ENCODE results near the gene GSN. TPM values are rescaled to one million over a fixed set of nuclear protein-coding genes. Genes with fewer than 3 reads are reported as not detected.

The GSN gene
- total and polyA plus RNA-seq, 2 of the 13 experiments (the other 11 are each of a cell fraction or from before 2014, with no cell fraction given): 294 to 307 TPM

DNA sequence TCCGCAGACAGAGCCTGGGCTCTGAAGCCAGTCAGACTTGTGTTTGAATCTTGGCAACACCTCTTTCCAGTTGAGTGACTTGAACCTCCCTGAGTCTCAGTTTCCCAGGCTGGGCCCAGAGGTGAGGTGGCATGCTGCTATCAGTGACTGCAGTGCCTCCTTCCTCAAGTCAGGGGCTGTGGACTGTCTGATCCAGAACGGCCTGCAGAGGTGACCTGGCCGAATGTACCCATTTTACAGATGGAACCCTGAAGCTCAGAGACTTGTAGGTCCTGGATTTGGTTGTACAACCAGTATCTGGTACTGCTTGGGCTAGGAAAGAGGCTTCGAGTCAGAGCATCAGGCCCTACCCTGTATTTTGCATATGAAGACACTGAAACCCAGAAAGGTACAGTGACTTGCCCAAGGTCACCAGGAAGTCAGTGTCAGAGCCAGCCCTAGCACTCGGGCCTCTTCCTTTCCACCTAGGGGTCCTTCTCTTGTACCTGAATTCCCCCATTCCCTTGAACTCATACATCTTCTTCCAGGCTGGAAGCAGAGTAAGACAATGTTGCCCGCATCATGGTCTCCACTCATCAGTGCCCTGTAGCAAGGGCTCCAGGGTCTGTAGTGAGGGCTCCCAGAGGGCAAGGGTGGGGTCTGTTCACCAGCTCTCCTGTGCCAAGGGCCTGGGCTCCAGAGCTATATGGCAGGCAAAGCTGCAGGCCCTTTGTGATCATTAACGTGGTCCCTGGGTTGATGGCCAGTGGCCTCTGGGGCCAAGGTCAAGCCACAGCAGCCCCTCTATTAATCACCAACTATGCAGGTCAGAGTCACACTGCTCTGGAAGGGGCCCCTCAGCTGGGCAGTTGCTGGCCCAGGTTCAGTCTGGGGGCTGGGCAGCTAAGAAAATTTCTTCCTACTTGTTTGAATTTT is 28.5 kb downstream of the GSN start (continued):
- no peak; the same call in 1 of the 2 replicates for TF ChIP-seq ZIK1 (CRISPR knock-in tag; IDR thresholded peaks at IDR 0.05; ENCODE audit: borderline replicate concordance, low read depth)
- TF ChIP-seq EHMT2 (IDR thresholded peaks at IDR 0.05; ENCODE audit: borderline replicate concordance, low read depth, low read length): no peak
- TF ChIP-seq TGIF2 (CRISPR knock-in tag; IDR thresholded peaks at IDR 0.05): peak; percentile 30; the same call in 1 of the 2 replicates
- no peak for TF ChIP-seq MATR3 (CRISPR knock-in tag; IDR thresholded peaks at IDR 0.05)
- TF ChIP-seq, protein P1, sequence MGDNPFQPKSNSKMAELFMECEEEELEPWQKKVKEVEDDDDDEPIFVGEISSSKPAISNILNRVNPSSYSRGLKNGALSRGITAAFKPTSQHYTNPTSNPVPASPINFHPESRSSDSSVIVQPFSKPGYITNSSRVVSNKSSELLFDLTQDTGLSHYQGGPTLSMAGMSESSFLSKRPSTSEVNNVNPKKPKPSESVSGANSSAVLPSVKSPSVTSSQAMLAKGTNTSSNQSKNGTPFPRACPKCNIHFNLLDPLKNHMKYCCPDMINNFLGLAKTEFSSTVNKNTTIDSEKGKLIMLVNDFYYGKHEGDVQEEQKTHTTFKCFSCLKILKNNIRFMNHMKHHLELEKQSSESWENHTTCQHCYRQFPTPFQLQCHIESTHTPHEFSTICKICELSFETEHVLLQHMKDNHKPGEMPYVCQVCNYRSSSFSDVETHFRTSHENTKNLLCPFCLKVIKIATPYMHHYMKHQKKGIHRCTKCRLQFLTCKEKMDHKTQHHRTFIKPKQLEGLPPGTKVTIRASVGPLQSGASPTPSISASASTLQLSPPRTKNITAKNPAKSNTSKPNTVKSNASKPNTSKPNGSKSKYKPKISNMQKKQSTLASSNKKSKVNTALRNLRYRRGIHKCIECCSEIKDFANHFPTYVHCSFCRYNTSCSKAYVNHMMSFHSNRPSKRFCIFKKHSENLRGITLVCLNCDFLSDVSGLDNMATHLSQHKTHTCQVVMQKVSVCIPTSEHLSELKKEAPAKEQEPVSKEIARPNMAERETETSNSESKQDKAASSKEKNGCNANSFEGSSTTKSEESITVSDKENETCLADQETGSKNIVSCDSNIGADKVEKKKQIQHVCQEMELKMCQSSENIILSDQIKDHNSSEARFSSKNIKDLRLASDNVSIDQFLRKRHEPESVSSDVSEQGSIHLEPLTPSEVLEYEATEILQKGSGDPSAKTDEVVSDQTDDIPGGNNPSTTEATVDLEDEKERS (CRISPR knock-in tag; IDR thresholded peaks at IDR 0.05): no peak
- TF ChIP-seq, protein P2, sequence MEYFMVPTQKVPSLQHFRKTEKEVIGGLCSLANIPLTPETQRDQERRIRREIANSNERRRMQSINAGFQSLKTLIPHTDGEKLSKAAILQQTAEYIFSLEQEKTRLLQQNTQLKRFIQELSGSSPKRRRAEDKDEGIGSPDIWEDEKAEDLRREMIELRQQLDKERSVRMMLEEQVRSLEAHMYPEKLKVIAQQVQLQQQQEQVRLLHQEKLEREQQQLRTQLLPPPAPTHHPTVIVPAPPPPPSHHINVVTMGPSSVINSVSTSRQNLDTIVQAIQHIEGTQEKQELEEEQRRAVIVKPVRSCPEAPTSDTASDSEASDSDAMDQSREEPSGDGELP (IDR thresholded peaks at IDR 0.05; ENCODE audit: borderline replicate concordance, low read depth): peak; percentile 95
- no peak for TF ChIP-seq DNMT3B (CRISPR knock-in tag; conservative IDR thresholded peaks at IDR 0.05)
- TF ChIP-seq, protein P3, sequence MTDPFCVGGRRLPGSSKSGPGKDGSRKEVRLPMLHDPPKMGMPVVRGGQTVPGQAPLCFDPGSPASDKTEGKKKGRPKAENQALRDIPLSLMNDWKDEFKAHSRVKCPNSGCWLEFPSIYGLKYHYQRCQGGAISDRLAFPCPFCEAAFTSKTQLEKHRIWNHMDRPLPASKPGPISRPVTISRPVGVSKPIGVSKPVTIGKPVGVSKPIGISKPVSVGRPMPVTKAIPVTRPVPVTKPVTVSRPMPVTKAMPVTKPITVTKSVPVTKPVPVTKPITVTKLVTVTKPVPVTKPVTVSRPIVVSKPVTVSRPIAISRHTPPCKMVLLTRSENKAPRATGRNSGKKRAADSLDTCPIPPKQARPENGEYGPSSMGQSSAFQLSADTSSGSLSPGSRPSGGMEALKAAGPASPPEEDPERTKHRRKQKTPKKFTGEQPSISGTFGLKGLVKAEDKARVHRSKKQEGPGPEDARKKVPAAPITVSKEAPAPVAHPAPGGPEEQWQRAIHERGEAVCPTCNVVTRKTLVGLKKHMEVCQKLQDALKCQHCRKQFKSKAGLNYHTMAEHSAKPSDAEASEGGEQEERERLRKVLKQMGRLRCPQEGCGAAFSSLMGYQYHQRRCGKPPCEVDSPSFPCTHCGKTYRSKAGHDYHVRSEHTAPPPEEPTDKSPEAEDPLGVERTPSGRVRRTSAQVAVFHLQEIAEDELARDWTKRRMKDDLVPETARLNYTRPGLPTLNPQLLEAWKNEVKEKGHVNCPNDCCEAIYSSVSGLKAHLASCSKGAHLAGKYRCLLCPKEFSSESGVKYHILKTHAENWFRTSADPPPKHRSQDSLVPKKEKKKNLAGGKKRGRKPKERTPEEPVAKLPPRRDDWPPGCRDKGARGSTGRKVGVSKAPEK (CRISPR knock-in tag; IDR thresholded peaks at IDR 0.05; ENCODE audit: borderline replicate concordance): no peak
- TF ChIP-seq, protein P4, sequence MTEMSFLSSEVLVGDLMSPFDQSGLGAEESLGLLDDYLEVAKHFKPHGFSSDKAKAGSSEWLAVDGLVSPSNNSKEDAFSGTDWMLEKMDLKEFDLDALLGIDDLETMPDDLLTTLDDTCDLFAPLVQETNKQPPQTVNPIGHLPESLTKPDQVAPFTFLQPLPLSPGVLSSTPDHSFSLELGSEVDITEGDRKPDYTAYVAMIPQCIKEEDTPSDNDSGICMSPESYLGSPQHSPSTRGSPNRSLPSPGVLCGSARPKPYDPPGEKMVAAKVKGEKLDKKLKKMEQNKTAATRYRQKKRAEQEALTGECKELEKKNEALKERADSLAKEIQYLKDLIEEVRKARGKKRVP (CRISPR knock-in tag; IDR thresholded peaks at IDR 0.05): peak in 1 of 2 experiments; percentile 60; a peak in 1 of 4 replicates
- TF ChIP-seq ZKSCAN8 (CRISPR knock-in tag; IDR thresholded peaks at IDR 0.05; ENCODE audit: borderline replicate concordance): 0 out of 2 replicates have a peak, but pooled peaks have one; percentile 63
- TF ChIP-seq, protein P5, sequence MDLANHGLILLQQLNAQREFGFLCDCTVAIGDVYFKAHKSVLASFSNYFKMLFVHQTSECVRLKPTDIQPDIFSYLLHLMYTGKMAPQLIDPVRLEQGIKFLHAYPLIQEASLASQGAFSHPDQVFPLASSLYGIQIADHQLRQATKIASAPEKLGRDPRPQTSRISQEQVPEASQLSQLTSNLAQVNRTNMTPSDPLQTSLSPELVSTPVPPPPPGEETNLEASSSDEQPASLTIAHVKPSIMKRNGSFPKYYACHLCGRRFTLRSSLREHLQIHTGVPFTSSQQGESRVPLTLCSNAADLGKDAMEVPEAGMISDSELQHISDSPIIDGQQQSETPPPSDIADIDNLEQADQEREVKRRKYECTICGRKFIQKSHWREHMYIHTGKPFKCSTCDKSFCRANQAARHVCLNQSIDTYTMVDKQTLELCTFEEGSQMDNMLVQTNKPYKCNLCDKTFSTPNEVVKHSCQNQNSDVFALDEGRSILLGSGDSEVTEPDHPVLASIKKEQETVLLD (CRISPR knock-in tag; IDR thresholded peaks at IDR 0.05; ENCODE audit: low read depth): no peak
- TF ChIP-seq, protein P6, sequence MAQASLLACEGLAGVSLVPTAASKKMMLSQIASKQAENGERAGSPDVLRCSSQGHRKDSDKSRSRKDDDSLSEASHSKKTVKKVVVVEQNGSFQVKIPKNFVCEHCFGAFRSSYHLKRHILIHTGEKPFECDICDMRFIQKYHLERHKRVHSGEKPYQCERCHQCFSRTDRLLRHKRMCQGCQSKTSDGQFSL (CRISPR knock-in tag; IDR thresholded peaks at IDR 0.05): no peak
- no peak for TF ChIP-seq FLYWCH1 (CRISPR knock-in tag; IDR thresholded peaks at IDR 0.05)
- TF ChIP-seq ZNF343 (CRISPR knock-in tag; IDR thresholded peaks at IDR 0.05): peak; percentile 44; the same call in 1 of the 2 replicates
- no peak for TF ChIP-seq ZNF619 (CRISPR knock-in tag; IDR thresholded peaks at IDR 0.05)
- TF ChIP-seq, protein P7, sequence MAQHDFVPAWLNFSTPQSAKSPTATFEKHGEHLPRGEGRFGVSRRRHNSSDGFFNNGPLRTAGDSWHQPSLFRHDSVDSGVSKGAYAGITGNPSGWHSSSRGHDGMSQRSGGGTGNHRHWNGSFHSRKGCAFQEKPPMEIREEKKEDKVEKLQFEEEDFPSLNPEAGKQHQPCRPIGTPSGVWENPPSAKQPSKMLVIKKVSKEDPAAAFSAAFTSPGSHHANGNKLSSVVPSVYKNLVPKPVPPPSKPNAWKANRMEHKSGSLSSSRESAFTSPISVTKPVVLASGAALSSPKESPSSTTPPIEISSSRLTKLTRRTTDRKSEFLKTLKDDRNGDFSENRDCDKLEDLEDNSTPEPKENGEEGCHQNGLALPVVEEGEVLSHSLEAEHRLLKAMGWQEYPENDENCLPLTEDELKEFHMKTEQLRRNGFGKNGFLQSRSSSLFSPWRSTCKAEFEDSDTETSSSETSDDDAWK (CRISPR knock-in tag; IDR thresholded peaks at IDR 0.05): no peak

Measured in HepG2 (cell line).